HepG2 (cell line): ENCODE measurements around the gene ATP6V1F. TPM values are rescaled to one million over a fixed set of nuclear protein-coding genes. Genes with fewer than 3 reads are reported as not detected.

Experiments used
- ATAC-seq: fragments of 200-7000 bp; cut with Tn5 transposase; 3 replicates; pipeline ENCODE4 v1.9.1; 2020; ENCODE audit warnings: mild to moderate bottlenecking, moderate library complexity
- BruUV-seq: library from RNA; stranded (reverse); fragments of 400-500 nt; replicated peaks from 2 replicates; lab custom pipeline; 2021; lab: Mats Ljungman, UMichigan
- CTCF ChIA-PET: fragments of 300-600 bp; formaldehyde crosslinking; extraction: SDS; loops from one replicate; lab custom pipeline; 2021; ENCODE audit warnings: low total read pairs, inconsistent platforms, low intra/inter-chr PET ratio; lab: Yijun Ruan, JAX
- POLR2A ChIA-PET: fragments of 350-600 bp; sonication (Branson Sonifier 250); formaldehyde crosslinking; loops from one replicate; lab custom pipeline; 2020; ENCODE audit warnings: antibody characterized with exemption, inconsistent platforms; lab: Yijun Ruan, JAX
- DNase-seq: peaks from one replicate; pipeline ENCODE4 v3.0.0-alpha.2; 2015; ENCODE audit warnings: low spot score
- FAIRE-seq: peaks from 3 replicates; lab custom pipeline; 2011; peaks lifted over from hg19 to GRCh38; lab: Jason Lieb, UNC
- H2AFZ ChIP-seq: one replicate; pipeline ENCODE4 v1.6.1; 2011; ENCODE audit warnings: low read length, inconsistent platforms
- H3K27ac ChIP-seq: fragments of 300-600 bp; 3 replicates; pipeline ENCODE4 v1.8.0; 2011; ENCODE audit warnings: mixed run types, mild to moderate bottlenecking, mixed read lengths, low read length, inconsistent platforms; ENCODE audit not compliant: insufficient read depth; ENCODE audit errors: extremely low read length
- H3K27me3 ChIP-seq, 2 experiments: fragments of 200-600 bp in 1 of 2; 2 replicates in 1 of 2; 3 replicates in 1 of 2; pipeline versions ENCODE4 v1.6.0 to v1.8.0; 2011; ENCODE audit warnings: low read length in 2 of 2, mild to moderate bottlenecking in 2 of 2, moderate library complexity in 2 of 2, inconsistent platforms in 1 of 2; ENCODE audit not compliant: insufficient read depth in 2 of 2, control insufficient read depth in 1 of 2
- H3K36me3 ChIP-seq, 2 experiments: fragments of 200-600 bp in 1 of 2; replicated peaks in 1 of 2; 2 replicates in 1 of 2; 3 replicates in 1 of 2; pipeline versions ENCODE4 v1.5.1 to v1.8.0; 2011; ENCODE audit warnings: low read length in 2 of 2, inconsistent platforms in 1 of 2; ENCODE audit not compliant: insufficient read depth in 2 of 2, control insufficient read depth in 1 of 2
- H3K4me1 ChIP-seq: 2 replicates; pipeline ENCODE4 v1.5.1; 2012; ENCODE audit warnings: low read length, inconsistent platforms; ENCODE audit not compliant: insufficient read depth
- H3K4me2 ChIP-seq: 2 replicates; pipeline ENCODE4 v1.6.0; 2011; ENCODE audit warnings: low read depth, low read length, inconsistent platforms
- H3K4me3 ChIP-seq, 3 experiments: fragments of 200-600 bp in 1 of 3; sonication (generic), shearing (Covaris generic) in 1 of 3; replicated peaks in 1 of 3; 2 replicates each; pipeline ENCODE4 v1.5.1; 2011 to 2016; ENCODE audit warnings: low read length in 3 of 3, inconsistent platforms in 2 of 3, low read depth in 2 of 3, mild to moderate bottlenecking in 2 of 3, control low read depth in 1 of 3, mixed read lengths in 1 of 3; ENCODE audit not compliant: insufficient read depth in 1 of 3
- H3K79me2 ChIP-seq: one replicate; pipeline ENCODE4 v1.6.1; 2011; ENCODE audit warnings: low read length, inconsistent platforms; ENCODE audit not compliant: insufficient read depth
- H3K9ac ChIP-seq: 2 replicates; pipeline ENCODE4 v1.6.0; 2011; ENCODE audit warnings: mild to moderate bottlenecking, low read depth, low read length, inconsistent platforms; ENCODE audit not compliant: insufficient read depth
- H3K9me3 ChIP-seq: 2 replicates; pipeline ENCODE4 v1.5.1; 2012; ENCODE audit warnings: mild to moderate bottlenecking, low read length
- H4K20me1 ChIP-seq: 2 replicates; pipeline ENCODE4 v1.6.0; 2011; ENCODE audit warnings: inconsistent platforms, mild to moderate bottlenecking, low read length, moderate library complexity; ENCODE audit not compliant: insufficient read depth
- ARID5B ChIP-seq: IDR thresholded peaks from 2 replicates; pipeline ENCODE4 v1.4.0; 2020; ENCODE audit warnings: mild to moderate bottlenecking, missing genetic modification reagents
- DZIP1 ChIP-seq: sonication (generic); formaldehyde crosslinking; IDR thresholded peaks from 2 replicates; pipeline ENCODE4 v1.5.0; 2020; ENCODE audit warnings: mild to moderate bottlenecking, missing genetic modification reagents
- E2F2 ChIP-seq: sonication (generic); formaldehyde crosslinking; IDR thresholded peaks from 2 replicates; pipeline ENCODE4 v1.4.0; 2020; ENCODE audit warnings: missing genetic modification reagents, borderline replicate concordance
- ETV5 ChIP-seq: IDR thresholded peaks from 2 replicates; pipeline ENCODE4 v1.6.1; 2018; ENCODE audit warnings: missing biosample characterization, missing genetic modification reagents, inconsistent platforms, borderline replicate concordance
- GFI1 ChIP-seq: sonication (generic); formaldehyde crosslinking; IDR thresholded peaks from 2 replicates; pipeline ENCODE4 v1.5.0; 2020; ENCODE audit warnings: missing genetic modification reagents, mild to moderate bottlenecking, borderline replicate concordance
- HDAC6 ChIP-seq: fragments of 200-600 bp; sonication (generic); IDR thresholded peaks from 2 replicates; pipeline ENCODE4 v1.7.0; 2017; ENCODE audit warnings: mild to moderate bottlenecking, antibody characterized with exemption, low read length, low read depth
- KLF11 ChIP-seq: IDR thresholded peaks from 2 replicates; pipeline ENCODE4 v1.6.1; 2016; ENCODE audit warnings: missing compliant biosample characterization
- NFRKB ChIP-seq: fragments of 450-650 bp; IDR thresholded peaks from 2 replicates; pipeline ENCODE4 v1.6.1; 2017
- PITX1 ChIP-seq: sonication (generic); formaldehyde crosslinking; IDR thresholded peaks from 2 replicates; pipeline ENCODE4 v1.5.1; 2020; ENCODE audit warnings: mild to moderate bottlenecking, missing genetic modification reagents
- POLR2AphosphoS5 ChIP-seq: IDR thresholded peaks from 2 replicates; pipeline ENCODE4 v1.6.1; 2012; ENCODE audit warnings: low read depth, low read length
- RXRA ChIP-seq: sonication (generic); formaldehyde crosslinking; IDR thresholded peaks from 2 replicates; pipeline ENCODE4 v1.5.1; 2020; ENCODE audit warnings: missing genetic modification reagents
- THRA ChIP-seq: sonication (generic); formaldehyde crosslinking; IDR thresholded peaks from 2 replicates; pipeline ENCODE4 v1.4.0; 2020; ENCODE audit warnings: missing genetic modification reagents, borderline replicate concordance
- ZNF234 ChIP-seq: sonication (generic); formaldehyde crosslinking; conservative IDR thresholded peaks from 2 replicates; pipeline ENCODE4 v1.5.1; 2020; ENCODE audit warnings: mild to moderate bottlenecking, missing genetic modification reagents
- ZNF337 ChIP-seq: sonication (generic); formaldehyde crosslinking; IDR thresholded peaks from 2 replicates; pipeline ENCODE4 v1.5.1; 2020; ENCODE audit warnings: missing genetic modification reagents, low read depth, mild to moderate bottlenecking, borderline replicate concordance
- ZNF382 ChIP-seq: sonication (generic); formaldehyde crosslinking; IDR thresholded peaks from 2 replicates; pipeline ENCODE4 v1.5.0; 2020; ENCODE audit warnings: missing genetic modification reagents, mild to moderate bottlenecking, borderline replicate concordance
- WGBS: methylation state at CpG from one replicate; pipeline ENCODE4 v1.1.6; 2017; ENCODE audit warnings: low lambda C conversion rate; 5-methylcytosine and 5-hydroxymethylcytosine counted together
- in situ Hi-C: cut with HindIII; loops from 2 replicates; pipeline ENCODE4 v1.10.0; 2017; ENCODE audit warnings: low pct_unique_long_range_greater_than_20kb; ENCODE audit not compliant: extremely low pct_ligation_motif_present
- intact Hi-C: fragments of 100-400 bp; cut with micrococcal nuclease; formaldehyde crosslinking; loops from one replicate; pipeline ENCODE4 v1.10.0; 2022; ENCODE audit not compliant: unreplicated experiment
- polyA plus RNA-seq, 8 experiments: library from polyadenylated mRNA; depleted of rRNA in 3 of 8; stranded (reverse) in 7 of 8; unstranded in 1 of 8; fragments of >200 nt; fragmentation: Illumina TruSeq in 4 of 8; extraction: Trizol in 4 of 8; gene quantifications; 2 replicates each; pipeline versions ENCODE4 v1.2.1 to v1.2.3, GENCODE V29; 2011 to 2016; ENCODE audit warnings: low read depth in 4 of 8, missing spikeins in 1 of 8, mixed read lengths in 1 of 8; ENCODE audit not compliant: insufficient read depth in 1 of 8
- total RNA-seq, 5 experiments: library from RNA; depleted of rRNA; stranded (reverse); fragments of >200 nt; fragmentation: Illumina TruSeq; extraction: Trizol; gene quantifications; 2 replicates each; pipeline ENCODE4 v1.2.3, GENCODE V29; 2016; ENCODE audit warnings: low read depth in 1 of 5

The ATP6V1F gene
- total and polyA plus RNA-seq, 2 of the 13 experiments (the other 11 are each of a cell fraction or from before 2014, with no cell fraction given) = 87.2 to 132 TPM

GRCh38 chr7:128880791-128881457 is 18.3 kb downstream of the ATP6V1F start:
- Histone ChIP-seq H3K9ac (no peak overlapping the region), H3K27ac (no peak overlapping the region), H3K79me2 (no peaks in the 10 kb centered on the region), H3K9me3 (no peaks in the 10 kb centered on the region), H3K36me3 (no peaks in the 10 kb centered on the region), H3K4me2 (no peak overlapping the region)
- BruUV-seq = no TSS peak
- CTCF ChIA-PET = interaction anchor here (2.1 kb wide), 1 partner anchor 39 kb away, joined by 11 read pairs; no protein-coding TSS in a partner anchor
- FAIRE-seq (no peak), ATAC-seq (no peak)
- TF ChIP-seq NFRKB = no peak
- no peak for TF ChIP-seq ETV5 (CRISPR knock-in tag)
- no peak for TF ChIP-seq ZNF382 (CRISPR knock-in tag)
- TF ChIP-seq E2F2 (CRISPR knock-in tag) = no peak
- TF ChIP-seq GFI1 (CRISPR knock-in tag) = no peak
- TF ChIP-seq ZNF337 (CRISPR knock-in tag) = no peak
- no peak for TF ChIP-seq KLF11 (CRISPR knock-in tag)
- no peak for TF ChIP-seq PITX1 (CRISPR knock-in tag)
- no peak for TF ChIP-seq RXRA
- TF ChIP-seq THRA (CRISPR knock-in tag) = no peak
- no peak for TF ChIP-seq POLR2AphosphoS5
- TF ChIP-seq ARID5B (CRISPR knock-in tag) = no peak
- TF ChIP-seq DZIP1 (CRISPR knock-in tag) = no peak
- no peak for TF ChIP-seq HDAC6
- TF ChIP-seq ZNF234 = no peak
- TF ChIP-seq, all 625 proteins: peak for 0
- POLR2A ChIA-PET = no interaction called here
- Histone ChIP-seq H3K27me3 (no peaks in the 10 kb centered on the region), H4K20me1 (no peaks in the 10 kb centered on the region), H2AFZ (no peak overlapping the region), H3K4me3 (no peak overlapping the region), H3K4me1 (peaks cover 15% of the 10 kb centered on the region)
- 61% methylated on average over 10 of the region's 11 CpGs for WGBS
- in situ Hi-C loops = loop anchor here (5.0 to 25.0 kb wide), 2 partner anchors 89 to 444 kb away; partner anchors contain the start of gene CCDC136
- no peak for DNase-seq
- intact Hi-C loops = loop anchor here (1.0 to 5.0 kb wide), 2 partner anchors 18 to 409 kb away; no protein-coding TSS in a partner anchor
